GM12801 (cell line): ENCODE data around the gene HPCAL4.

ENCODE experiments used
- CTCF ChIP-seq: IDR thresholded peaks from one replicate; pipeline ENCODE4 v1.5.1; 2011; ENCODE audit warnings: control low read depth; ENCODE audit not compliant: insufficient read length; ENCODE audit errors: extremely low read depth

Gene HPCAL4

GRCh38 chr1:39729030-39729429, 37.8 kb upstream of the HPCAL4 start:
- TF ChIP-seq CTCF = no peak

GRCh38 chr1:39727932-39728317, 36.7 kb upstream of the HPCAL4 start:
- TF ChIP-seq CTCF = no peak

GRCh38 chr1:39727221-39727931, 36.1 kb upstream of the HPCAL4 start:
- no peak for TF ChIP-seq CTCF

GRCh38 chr1:39726600-39726999, 35.4 kb upstream of the HPCAL4 start:
- TF ChIP-seq CTCF = no peak

GRCh38 chr1:39722495-39722894, 31.3 kb upstream of the HPCAL4 start:
- TF ChIP-seq CTCF = no peak

- TF ChIP-seq CTCF = no peak
Measured at GRCh38 chr1:39721664-39722063, 30.4 kb upstream of the HPCAL4 start.

GRCh38 chr1:39720094-39720999, 29.1 kb upstream of the HPCAL4 start:
- no peak for TF ChIP-seq CTCF
